Ovary (tissue), 9 donors: ENCODE measurements around the gene CD300LB. TPM values are rescaled to one million over a fixed set of nuclear protein-coding genes. Genes with fewer than 3 reads are reported as not detected.

Experiments
- DNase-seq, 5 donors: peaks; one replicate each; pipeline ENCODE4 v3.0.0-alpha.2; 2019 to 2020
- H3K27ac ChIP-seq, 2 donors: fragments of 200-600 bp; one replicate each; pipeline versions ENCODE4 v1.5.1 to v1.8.0; 2019 to 2022
- H3K27me3 ChIP-seq: fragments of 200-600 bp; one replicate; pipeline ENCODE4 v1.8.0; 2022
- H3K36me3 ChIP-seq: fragments of 200-600 bp; sonication (generic); one replicate; pipeline ENCODE4 v1.5.1; 2019
- H3K4me1 ChIP-seq: one replicate; pipeline ENCODE4 v1.8.1; 2013; ENCODE audit warnings: mild to moderate bottlenecking, moderate library complexity; ENCODE audit not compliant: insufficient read depth
- H3K4me3 ChIP-seq: fragments of 200-600 bp; sonication (generic); one replicate; pipeline ENCODE4 v1.5.1; 2017
- H3K9me3 ChIP-seq, 2 donors: fragments of 200-600 bp in 1 of 2; sonication (generic) in 1 of 2; one replicate each; pipeline versions ENCODE4 v1.5.1 to v1.8.1; 2013 to 2019; ENCODE audit warnings: mild to moderate bottlenecking in 1 of 2, moderate library complexity in 1 of 2
- EP300 ChIP-seq: sonication (generic); formaldehyde crosslinking; IDR thresholded peaks from one replicate; pipeline ENCODE4 v1.6.1; 2017; ENCODE audit warnings: antibody characterized with exemption
- POLR2A ChIP-seq: fragments of 450-650 bp; IDR thresholded peaks from one replicate; pipeline ENCODE4 v1.6.1; 2017; ENCODE audit warnings: antibody characterized with exemption, mild to moderate bottlenecking, moderate library complexity
- WGBS, 3 donors: extraction: QIAGEN DNeasy Blood & Tissue Kit in 1 of 3; methylation state at CpG; one replicate each; pipeline versions ENCODE4 v1.1.5 to v1.1.7; 2013 to 2017; 5-methylcytosine and 5-hydroxymethylcytosine counted together
- intact Hi-C, 4 donors: fragments of 100-400 bp; cut with DNase I; formaldehyde crosslinking; loops; one replicate each; pipeline versions ENCODE4 v1.11.0 to v1.15.1; 2022 to 2023
- polyA plus RNA-seq, 2 donors: library from polyadenylated mRNA; stranded (reverse); fragments of 200-250 nt in 1 of 2; fragments of 350-450 nt in 1 of 2; fragmentation: Illumina TruSeq in 1 of 2; extraction: RNeasy Lipid Tissue Mini Kit (QIAGEN cat#74804) in 1 of 2; gene quantifications; one replicate each; pipeline ENCODE4 v1.2.3, GENCODE V29; 2013 to 2014
- total RNA-seq, 7 donors: library from RNA; depleted of rRNA in 2 of 7; stranded (reverse); fragments of >200 nt in 2 of 7; fragmentation: NEBNext Ultra II Directional in 3 of 7; extraction: Animal tissue kit (Norgen Biotek cat#: 25700) in 3 of 7; gene quantifications; one replicate each; pipeline versions ENCODE4 v1.1.0 to v1.2.4, GENCODE V29; 2016 to 2023
- TF ChIP-seq, protein P1 (sequence below), 3 donors: fragments of 450-650 bp in 2 of 3; fragments of 200-600 bp in 1 of 3; IDR thresholded peaks; one replicate each; pipeline versions ENCODE4 v1.5.1 to v1.8.0; 2016 to 2022; ENCODE audit warnings: antibody characterized with exemption in 3 of 3, mild to moderate bottlenecking in 1 of 3
- donor health status: DM: no; HTN: no; CAD: no; lungs with moderate emphysema.
- donor health status: DM: no; HTN: no; CAD: no.
- donor health status: Bipolar disorder and iron deficiency.
- donor health status: DM: yes; HTN: yes; CAD: no.
- donor health status: DM: no; HTN: no; CAD: no.
- donor health status: DM: yes; HTN: yes; CAD: no.

Gene CD300LB
- total and polyA plus RNA-seq, 9 donors, result 0.11 to 0.69 (median 0.27) TPM; not detected in 2

DNA sequence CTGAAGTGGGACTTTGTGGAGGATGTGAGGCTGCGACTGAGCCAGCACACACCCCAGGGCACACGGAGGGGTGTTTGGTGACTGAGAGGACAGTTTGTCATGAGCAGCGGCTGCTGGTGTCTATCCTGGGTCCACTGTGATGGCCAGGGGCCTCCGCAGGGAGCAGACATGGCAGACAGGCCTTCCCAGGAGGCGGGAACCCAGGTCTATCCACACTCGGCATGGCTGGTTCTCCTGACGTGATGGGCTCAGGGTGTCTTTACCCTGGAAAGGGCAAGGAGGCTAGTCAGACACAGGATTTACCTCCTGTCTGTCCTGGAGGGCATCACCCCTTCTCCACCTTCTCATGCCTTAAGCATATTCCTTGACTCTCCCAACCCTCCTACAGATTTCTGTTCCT lies 15.3 kb upstream of the CD300LB start:
- Histone ChIP-seq H3K9me3 (no peaks in the 10 kb centered on the region), H3K4me1 (no peaks in the 10 kb centered on the region), H3K36me3 (no peaks in the 10 kb centered on the region), H3K27me3 (no peaks in the 10 kb centered on the region), H3K27ac (no peak overlapping the region), H3K4me3 (no peak overlapping the region)
- WGBS, 3 donors, result 86 to 90% (median 90%) methylated on average over 7 of the region's 7 CpGs
- no peak for DNase-seq
- no peak for TF ChIP-seq POLR2A
- TF ChIP-seq, protein P1, sequence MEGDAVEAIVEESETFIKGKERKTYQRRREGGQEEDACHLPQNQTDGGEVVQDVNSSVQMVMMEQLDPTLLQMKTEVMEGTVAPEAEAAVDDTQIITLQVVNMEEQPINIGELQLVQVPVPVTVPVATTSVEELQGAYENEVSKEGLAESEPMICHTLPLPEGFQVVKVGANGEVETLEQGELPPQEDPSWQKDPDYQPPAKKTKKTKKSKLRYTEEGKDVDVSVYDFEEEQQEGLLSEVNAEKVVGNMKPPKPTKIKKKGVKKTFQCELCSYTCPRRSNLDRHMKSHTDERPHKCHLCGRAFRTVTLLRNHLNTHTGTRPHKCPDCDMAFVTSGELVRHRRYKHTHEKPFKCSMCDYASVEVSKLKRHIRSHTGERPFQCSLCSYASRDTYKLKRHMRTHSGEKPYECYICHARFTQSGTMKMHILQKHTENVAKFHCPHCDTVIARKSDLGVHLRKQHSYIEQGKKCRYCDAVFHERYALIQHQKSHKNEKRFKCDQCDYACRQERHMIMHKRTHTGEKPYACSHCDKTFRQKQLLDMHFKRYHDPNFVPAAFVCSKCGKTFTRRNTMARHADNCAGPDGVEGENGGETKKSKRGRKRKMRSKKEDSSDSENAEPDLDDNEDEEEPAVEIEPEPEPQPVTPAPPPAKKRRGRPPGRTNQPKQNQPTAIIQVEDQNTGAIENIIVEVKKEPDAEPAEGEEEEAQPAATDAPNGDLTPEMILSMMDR (IDR thresholded peaks at IDR 0.05), result no peak
- TF ChIP-seq EP300, result no peak
- intact Hi-C loops, result no loop called here

DNA sequence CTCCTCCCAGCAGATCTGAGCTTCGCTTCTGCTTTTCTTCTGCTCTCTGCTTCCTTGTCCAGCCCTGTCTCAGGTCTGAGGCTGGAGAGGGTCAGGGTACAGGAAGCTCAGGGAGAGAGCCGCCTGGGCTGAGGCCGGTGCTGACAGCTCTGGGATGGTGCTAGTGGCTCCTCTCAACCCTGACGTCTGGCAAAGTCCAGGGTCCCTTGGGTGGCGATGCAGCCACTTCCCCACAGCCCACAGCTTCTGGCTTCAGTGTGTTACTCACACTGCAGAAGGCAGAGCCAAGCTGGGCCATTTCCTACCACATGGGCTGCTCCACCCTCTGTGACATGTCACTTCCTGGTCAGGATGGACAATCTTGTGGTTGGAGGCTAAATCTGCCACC lies 14.6 kb upstream of the CD300LB start, which contains the start of gene CD300C:
Gene CD300C, minus strand, starts transcription at position 273 of the 388 bp plus-strand sequence. CDS start 333 bp downstream, outside the sequence.
- DNase-seq, result no peak
- H3K36me3 ChIP-seq, result no peaks in the 10 kb centered on the region
- TF ChIP-seq, protein P1 (IDR thresholded peaks at IDR 0.05), result no peak
- no peak for TF ChIP-seq EP300
- no peak for TF ChIP-seq POLR2A
- H3K27ac ChIP-seq, result no peak within 1 kb of the TSS
- H3K27me3 ChIP-seq, result no peaks in the 10 kb centered on the region
- no peaks in the 10 kb centered on the region for H3K4me1 ChIP-seq
- intact Hi-C loops, result no loop called here
- 62 to 78% (median 74%) methylated on average over 5 of the region's 5 CpGs for WGBS, 3 donors
- no peaks in the 10 kb centered on the region for H3K9me3 ChIP-seq
- H3K4me3 ChIP-seq, result no peak within 1 kb of the TSS

DNA sequence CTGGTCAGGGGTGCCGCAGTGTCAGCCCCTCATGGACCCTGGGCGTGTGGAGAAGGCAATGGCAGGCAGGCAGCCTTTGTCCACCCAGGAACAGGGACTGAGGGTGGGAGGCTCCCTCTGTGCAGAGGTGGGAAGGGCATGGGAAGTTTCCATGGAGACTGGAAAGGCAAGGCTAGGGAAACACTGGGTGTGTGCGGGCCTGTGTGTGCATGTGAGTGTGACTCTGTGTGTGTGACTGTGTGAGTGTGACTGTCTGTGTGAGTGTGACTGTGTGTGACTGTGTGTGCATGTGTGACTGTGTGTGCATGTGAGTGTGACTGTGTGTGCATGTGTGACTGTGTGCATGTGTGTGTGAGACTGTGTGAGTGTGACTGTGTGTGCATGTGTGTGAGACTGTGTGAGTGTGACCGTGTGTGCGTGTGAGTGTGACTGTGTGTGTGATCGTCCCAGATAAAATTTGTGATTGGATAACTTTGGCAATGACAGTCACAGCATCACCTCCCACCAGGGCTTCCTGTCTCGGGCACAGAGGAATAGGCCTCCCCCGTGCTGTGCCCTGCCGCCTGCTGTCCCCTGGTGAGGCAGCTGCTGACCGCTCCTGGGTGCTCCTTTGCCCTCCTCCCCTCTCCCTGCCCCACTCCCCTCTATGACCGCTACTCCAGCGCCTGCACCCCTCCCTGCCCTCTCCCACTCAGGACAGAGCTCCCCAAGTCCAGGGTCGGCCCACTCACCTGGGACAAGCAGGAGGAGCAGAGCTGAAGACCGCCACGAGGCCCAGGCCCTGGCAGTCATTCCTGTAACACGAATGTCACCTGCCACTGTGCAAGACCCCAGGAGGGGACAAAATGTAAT lies 13.9 kb upstream of the CD300LB start:
- 65 to 73% (median 72%) methylated on average over 16 of the region's 16 CpGs for WGBS, 3 donors
- H3K9me3 ChIP-seq, result no peaks in the 10 kb centered on the region
- DNase-seq, result no peak
- TF ChIP-seq, protein P1 (IDR thresholded peaks at IDR 0.05), result no peak
- TF ChIP-seq POLR2A, result no peak
- no peak overlapping the region for H3K4me3 ChIP-seq
- no peak overlapping the region for H3K27ac ChIP-seq
- intact Hi-C loops, result no loop called here
- no peaks in the 10 kb centered on the region for H3K36me3 ChIP-seq
- no peaks in the 10 kb centered on the region for H3K27me3 ChIP-seq
- H3K4me1 ChIP-seq, result no peaks in the 10 kb centered on the region

DNA sequence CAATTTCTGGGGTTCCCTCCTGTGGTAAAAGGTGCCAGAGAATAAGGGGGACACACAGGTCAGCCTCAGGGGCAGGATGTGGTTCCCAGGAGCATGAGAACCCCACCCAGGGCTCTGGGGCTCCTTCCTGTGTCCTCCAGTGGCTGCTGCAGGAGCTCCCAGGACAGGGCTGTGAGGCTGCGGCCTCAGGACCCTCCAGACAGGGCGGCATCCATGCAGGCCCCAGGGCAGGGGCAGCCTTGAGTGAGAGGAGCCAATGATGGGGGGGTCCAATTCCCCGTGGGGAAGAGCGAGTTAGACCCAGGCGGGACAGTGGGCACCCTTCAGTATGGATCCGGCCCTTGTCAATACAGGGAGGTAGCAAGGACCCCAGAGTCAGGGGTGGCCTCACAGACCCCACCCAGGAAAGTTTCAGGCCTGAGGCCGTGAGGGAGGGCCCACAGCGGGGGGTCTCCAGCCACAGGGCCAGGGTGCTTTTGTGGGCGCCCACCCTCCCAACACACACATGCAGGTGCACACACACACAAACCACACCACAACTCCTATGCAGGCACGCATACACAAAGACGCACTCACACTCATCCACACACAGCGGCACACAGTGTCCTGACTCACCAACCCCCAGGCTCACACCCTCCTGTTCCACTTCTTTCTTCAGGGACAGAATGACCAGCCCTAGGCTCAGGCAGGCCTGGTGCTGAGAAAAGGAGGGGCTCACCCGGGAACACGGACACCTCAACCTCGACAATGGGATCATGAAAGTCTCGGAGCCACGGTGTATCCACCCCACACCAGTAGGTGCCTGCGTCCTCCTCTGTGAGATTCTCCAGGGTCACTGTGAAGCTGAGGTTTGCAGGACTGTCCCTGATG lies 12.9 kb upstream of the CD300LB start:
- Histone ChIP-seq H3K4me1 (no peaks in the 10 kb centered on the region), H3K4me3 (no peak overlapping the region), H3K9me3 (no peaks in the 10 kb centered on the region), H3K36me3 (no peaks in the 10 kb centered on the region), H3K27ac (no peak overlapping the region), H3K27me3 (no peaks in the 10 kb centered on the region)
- TF ChIP-seq, protein P1 (IDR thresholded peaks at IDR 0.05), result no peak
- TF ChIP-seq EP300 (no peak), POLR2A (no peak)
- intact Hi-C loops, result no loop called here
- DNase-seq, result no peak
- WGBS, 3 donors, result 80 to 83% (median 81%) methylated on average over 18 of the region's 18 CpGs
